Duodenal mucosa (tissue), 2 donors: ENCODE data around the gene REV1.
"Not testable (repeated sequence)": the region's sequence is repeated elsewhere in the genome, so short reads cannot be mapped to it uniquely, and the experiment has no call there.

Source experiments
- H3K27ac ChIP-seq: one replicate; pipeline ENCODE4 v1.7.0; 2013; ENCODE audit warnings: low read depth, low read length
- H3K27me3 ChIP-seq, 2 donors: one replicate each; pipeline ENCODE4 v1.7.0; 2013; ENCODE audit warnings: low read length in 2 of 2, control low read depth in 1 of 2; ENCODE audit not compliant: insufficient read depth in 2 of 2, control insufficient read depth in 1 of 2
- H3K36me3 ChIP-seq, 2 donors: one replicate each; pipeline ENCODE4 v1.7.0; 2013; ENCODE audit warnings: low read length in 2 of 2, control low read depth in 1 of 2; ENCODE audit not compliant: insufficient read depth in 2 of 2, control insufficient read depth in 1 of 2
- H3K4me1 ChIP-seq, 2 donors: one replicate each; pipeline ENCODE4 v1.7.0; 2013; ENCODE audit warnings: low read length in 2 of 2, control low read depth in 1 of 2; ENCODE audit not compliant: insufficient read depth in 2 of 2, control insufficient read depth in 1 of 2
- H3K4me3 ChIP-seq, 2 donors: one replicate each; pipeline ENCODE4 v1.7.0; 2013; ENCODE audit warnings: low read length in 2 of 2, low read depth in 1 of 2
- H3K9ac ChIP-seq, 2 donors: one replicate each; pipeline ENCODE4 v1.7.0; 2013; ENCODE audit warnings: low read length in 2 of 2, low read depth in 1 of 2
- H3K9me3 ChIP-seq, 2 donors: one replicate each; pipeline ENCODE4 v1.7.0; 2013; ENCODE audit warnings: low read length in 2 of 2, control low read depth in 1 of 2; ENCODE audit not compliant: control insufficient read depth in 1 of 2

Gene REV1

DNA sequence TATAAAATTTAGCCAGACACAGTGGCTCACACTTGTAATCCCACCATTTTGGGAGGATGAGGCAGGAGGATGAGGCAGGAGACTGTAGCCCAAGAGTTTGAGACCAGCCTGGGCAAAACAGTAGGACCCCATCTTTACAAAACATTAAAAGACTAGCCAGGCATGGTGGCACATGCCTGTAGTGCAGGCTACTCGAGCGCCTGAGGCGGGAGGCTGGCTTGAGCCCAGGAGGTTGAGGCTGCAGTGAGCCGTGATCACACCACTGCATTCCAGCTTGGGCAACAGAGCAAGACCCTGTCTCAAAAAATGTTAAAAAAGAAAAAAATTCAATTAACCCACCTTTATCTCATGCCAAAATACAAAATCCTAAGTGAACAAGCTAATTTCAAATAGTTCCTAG lies 4.0 kb downstream of the REV1 start:
- Histone ChIP-seq H3K27me3 (no peaks in the 10 kb centered on the region), H3K27ac (no peak overlapping the region), H3K4me3 (no peak overlapping the region), H3K9ac (no peak overlapping the region), H3K9me3 (no peaks in the 10 kb centered on the region), H3K36me3 (no peaks in the 10 kb centered on the region), H3K4me1 (peaks cover 26 to 30% of the 10 kb centered on the region in 2 donors)

DNA sequence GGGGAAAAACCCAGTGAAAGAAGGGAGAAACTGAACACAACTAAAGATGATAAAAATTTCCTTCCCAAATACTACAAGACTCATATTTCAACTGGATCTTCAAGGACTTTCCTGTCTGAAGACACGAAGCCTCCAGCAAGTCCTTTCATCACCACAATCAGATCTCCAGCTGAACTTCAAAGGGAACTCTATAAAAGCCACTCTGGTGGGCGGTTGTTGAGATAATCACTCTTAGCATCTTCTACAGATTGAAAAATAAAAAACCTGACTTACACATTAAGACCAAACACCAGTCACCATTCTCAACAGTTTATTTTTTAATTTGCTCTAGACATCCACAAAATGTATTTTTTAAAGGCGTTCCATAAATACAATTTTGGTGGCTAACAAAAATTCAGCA lies 4.4 kb downstream of the REV1 start:
- H3K27ac ChIP-seq, result no peak overlapping the region
- peaks cover 24 to 26% of the 10 kb centered on the region in 2 donors for H3K4me1 ChIP-seq
- no peak overlapping the region for H3K4me3 ChIP-seq
- H3K9me3 ChIP-seq, result no peaks in the 10 kb centered on the region
- H3K27me3 ChIP-seq, result no peaks in the 10 kb centered on the region
- H3K9ac ChIP-seq, result no peak overlapping the region
- H3K36me3 ChIP-seq, result no peaks in the 10 kb centered on the region

DNA sequence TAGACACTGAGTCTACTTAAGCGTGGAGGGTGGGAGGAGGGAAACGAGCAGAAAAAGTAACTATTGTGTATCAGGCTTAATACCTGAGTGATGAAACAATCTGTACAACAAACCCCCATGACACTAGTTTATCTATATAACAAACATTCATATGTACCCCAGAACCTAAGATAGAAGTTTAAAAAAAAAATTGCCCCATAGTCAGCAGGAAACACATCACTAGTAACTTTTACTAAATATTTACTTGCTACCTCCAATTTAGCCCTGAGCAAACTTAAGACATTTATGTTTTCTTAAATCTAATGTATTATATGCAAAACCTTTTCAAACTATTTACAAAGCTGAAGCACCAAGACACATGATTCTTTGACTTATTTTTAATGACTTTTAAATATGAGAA lies 5.6 kb downstream of the REV1 start:
- H3K9ac ChIP-seq, result no peak overlapping the region
- no peak overlapping the region for H3K4me3 ChIP-seq
- no peak overlapping the region for H3K27ac ChIP-seq
- no peaks in the 10 kb centered on the region for H3K36me3 ChIP-seq
- no peaks in the 10 kb centered on the region for H3K27me3 ChIP-seq
- H3K4me1 ChIP-seq, result peaks cover 26 to 28% of the 10 kb centered on the region in 2 donors
- no peaks in the 10 kb centered on the region for H3K9me3 ChIP-seq

GRCh38 chr2:99481941-99482340 lies 7.9 kb downstream of the REV1 start:
- Histone ChIP-seq H3K9ac (no peak overlapping the region), H3K4me3 (no peak overlapping the region), H3K27ac (no peak overlapping the region), H3K27me3 (no peaks in the 10 kb centered on the region), H3K9me3 (no peaks in the 10 kb centered on the region), H3K36me3 (no peaks in the 10 kb centered on the region), H3K4me1 (peaks cover 27 to 36% of the 10 kb centered on the region in 2 donors)

DNA sequence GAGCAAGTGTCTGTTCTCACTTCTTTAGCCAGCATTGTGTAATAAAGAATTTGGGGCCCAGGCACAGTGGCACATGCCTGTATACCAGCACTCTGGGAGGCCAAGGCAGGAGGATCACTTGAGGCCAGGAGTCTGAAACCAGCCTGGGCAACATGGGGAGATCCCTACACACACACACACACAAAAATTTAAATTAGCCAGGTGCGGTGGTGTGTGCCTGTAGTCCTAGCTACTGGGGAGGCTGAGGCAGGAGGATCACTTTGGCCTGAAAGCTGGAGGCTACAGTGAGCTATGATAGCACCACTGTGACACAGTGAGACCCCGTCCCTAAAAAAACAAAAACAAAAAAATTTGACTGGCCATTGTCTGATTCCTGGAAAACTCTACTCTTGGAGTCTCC lies 8.3 kb downstream of the REV1 start:
- Histone ChIP-seq H3K4me1 (peaks cover 23 to 32% of the 10 kb centered on the region in 2 donors), H3K9ac (no peak overlapping the region), H3K36me3 (no peaks in the 10 kb centered on the region), H3K9me3 (no peaks in the 10 kb centered on the region), H3K27ac (no peak overlapping the region), H3K4me3 (no peak overlapping the region), H3K27me3 (no peaks in the 10 kb centered on the region)

DNA sequence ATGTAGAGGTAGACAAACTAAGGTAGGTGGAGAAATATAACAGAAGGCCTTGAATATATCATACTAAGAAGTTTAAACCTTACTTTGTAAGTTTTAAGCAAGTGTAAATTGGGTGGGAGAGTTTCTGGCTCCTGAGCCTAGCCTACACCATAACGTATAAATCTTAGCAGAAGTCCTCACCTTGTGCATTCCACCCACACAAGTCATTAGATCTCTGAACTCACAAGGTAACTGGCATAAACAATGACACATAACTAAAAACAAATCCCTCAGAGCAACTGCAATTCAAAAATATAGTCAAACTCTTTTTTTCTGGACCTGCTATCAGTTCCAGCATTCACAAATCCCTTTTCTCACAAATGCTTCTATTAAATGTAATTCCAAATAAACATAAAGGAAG lies 9.4 kb downstream of the REV1 start:
- H3K27ac ChIP-seq, result no peak overlapping the region

GRCh38 chr2:99478632-99479031 lies 11.2 kb downstream of the REV1 start:
- no peak overlapping the region for H3K9ac ChIP-seq
- peaks cover 21 to 30% of the 10 kb centered on the region in 2 donors for H3K4me1 ChIP-seq

More for the DNA sequence above, 9.4 kb downstream of the REV1 start:
- Histone ChIP-seq H3K36me3 (no peaks in the 10 kb centered on the region), H3K4me1 (peaks cover 21 to 30% of the 10 kb centered on the region in 2 donors), H3K9ac (no peak overlapping the region), H3K27me3 (no peaks in the 10 kb centered on the region), H3K9me3 (no peaks in the 10 kb centered on the region), H3K4me3 (no peak overlapping the region)

DNA sequence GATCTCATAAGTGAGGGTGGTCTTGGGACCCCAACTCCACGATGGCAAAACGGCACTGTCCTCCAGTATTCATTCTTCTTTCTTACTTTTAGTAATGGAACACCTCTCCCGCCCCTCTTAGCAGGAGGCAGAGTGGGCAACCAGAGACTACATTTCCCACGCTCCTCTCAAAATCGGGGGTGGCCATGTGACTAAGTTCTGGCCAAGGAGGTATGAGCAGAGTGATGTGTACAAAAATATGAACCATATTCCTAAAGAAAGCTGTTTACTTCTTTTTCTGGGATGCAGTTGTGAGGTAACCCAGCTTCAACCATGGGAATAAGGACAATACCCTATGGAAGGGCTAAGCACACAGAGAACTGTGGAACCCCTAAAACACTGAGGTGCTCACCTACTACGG lies 12.8 kb downstream of the REV1 start:
- H3K27ac ChIP-seq, result no peak overlapping the region
- no peaks in the 10 kb centered on the region for H3K36me3 ChIP-seq
- H3K4me3 ChIP-seq, result no peak overlapping the region
- no peaks in the 10 kb centered on the region for H3K9me3 ChIP-seq
- no peak overlapping the region for H3K9ac ChIP-seq
- H3K4me1 ChIP-seq, result peaks cover 16 to 29% of the 10 kb centered on the region in 2 donors
- no peaks in the 10 kb centered on the region for H3K27me3 ChIP-seq

More at GRCh38 chr2:99478632-99479031, 11.2 kb downstream of the REV1 start:
- no peaks in the 10 kb centered on the region for H3K27me3 ChIP-seq
- H3K9me3 ChIP-seq, result no peaks in the 10 kb centered on the region
- no peaks in the 10 kb centered on the region for H3K36me3 ChIP-seq
- H3K27ac ChIP-seq, result no peak overlapping the region
- no peak overlapping the region for H3K4me3 ChIP-seq

- Histone ChIP-seq H3K36me3 (no peaks in the 10 kb centered on the region), H3K27me3 (no peaks in the 10 kb centered on the region), H3K9ac (no peak overlapping the region), H3K4me3 (no peak overlapping the region), H3K9me3 (no peaks in the 10 kb centered on the region), H3K4me1 (peaks cover 12 to 25% of the 10 kb centered on the region in 2 donors), H3K27ac (no peak overlapping the region)
Measured at GRCh38 chr2:99476629-99477028, 13.2 kb downstream of the REV1 start.

- H3K9ac ChIP-seq, H3K36me3 ChIP-seq, H3K27me3 ChIP-seq, H3K27ac ChIP-seq, H3K4me3 ChIP-seq, H3K9me3 ChIP-seq: not testable (repeated sequence)
- peaks cover 9 to 12% of the 10 kb centered on the region in 2 donors for H3K4me1 ChIP-seq
Measured at GRCh38 chr2:99475095-99475494, 14.7 kb downstream of the REV1 start.

DNA sequence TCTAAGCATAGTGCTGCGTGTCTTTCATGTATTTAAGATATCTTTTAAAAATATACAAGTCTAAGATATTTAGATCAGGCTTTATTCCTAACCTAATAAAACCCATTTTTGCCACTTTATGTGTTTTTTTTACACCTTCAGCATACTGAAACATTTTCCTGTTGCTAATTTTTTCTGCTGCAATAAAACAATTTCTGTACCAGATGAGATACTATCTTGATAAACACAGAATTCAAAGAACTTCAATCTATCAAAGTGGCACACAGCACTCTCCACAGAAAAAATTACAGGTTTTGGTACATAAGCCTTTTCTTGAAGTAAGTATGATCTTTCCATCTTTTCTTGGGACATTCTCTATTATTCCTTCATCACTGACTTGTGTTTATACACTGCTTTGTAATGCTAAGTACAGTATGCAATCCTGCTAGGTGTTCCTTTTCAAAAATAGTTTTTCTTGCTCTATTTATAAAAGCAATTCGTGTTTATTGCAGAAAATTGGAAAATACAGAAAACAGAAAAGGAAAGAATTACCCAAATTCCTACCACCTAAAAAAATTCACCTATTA lies 16.2 kb downstream of the REV1 start:
- Histone ChIP-seq H3K4me3 (no peak overlapping the region), H3K36me3 (no peaks in the 10 kb centered on the region), H3K4me1 (peaks cover 6 to 7% of the 10 kb centered on the region in 2 donors), H3K27me3 (no peaks in the 10 kb centered on the region), H3K9me3 (no peaks in the 10 kb centered on the region), H3K9ac (no peak overlapping the region), H3K27ac (no peak overlapping the region)
